Measurements from ENCODE around the gene LRFN2.

Gene LRFN2

GRCh38 chr6:40400738-40401137 lies 186.4 kb downstream of the LRFN2 start:
- no peak for DNase-seq (ENCODE audit: low read depth)

- DNase-seq (ENCODE audit: low read depth): no peak
These were observed 187.2 kb downstream of the LRFN2 start for GRCh38 chr6:40399888-40400457.

DNA sequence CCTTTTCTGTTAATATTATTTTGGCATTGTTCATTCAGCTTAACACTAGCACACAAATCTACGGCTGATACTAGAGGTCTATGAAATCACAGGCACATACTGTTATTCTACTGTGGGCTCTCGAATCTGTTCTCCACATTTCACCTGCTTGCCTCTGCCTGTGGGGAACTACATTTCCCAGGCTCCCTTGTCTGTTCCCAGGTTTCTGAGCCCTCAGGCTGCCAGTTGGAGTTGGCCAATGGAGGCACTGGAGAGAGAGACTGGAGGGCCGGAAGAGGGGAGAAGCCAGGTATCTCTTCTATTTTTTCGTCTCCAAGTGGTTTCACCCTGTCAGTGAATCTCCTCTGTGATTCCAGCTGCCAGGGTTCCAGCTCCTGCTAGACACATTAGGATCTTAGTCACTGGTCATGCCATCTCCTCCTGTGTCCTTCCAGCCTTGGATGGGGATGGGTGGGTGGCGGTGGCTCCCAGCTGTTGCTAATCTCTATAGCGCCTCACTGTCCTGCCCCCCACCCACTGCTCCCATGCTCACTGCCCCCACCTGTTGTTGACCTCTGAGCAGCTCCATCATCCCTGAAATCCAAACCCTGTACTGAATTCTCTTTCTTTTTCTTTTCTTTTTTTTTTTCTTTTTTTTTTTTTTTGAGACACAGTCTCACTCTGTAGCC lies 188.2 kb downstream of the LRFN2 start:
- no peak for DNase-seq (ENCODE audit: low read depth)

DNA sequence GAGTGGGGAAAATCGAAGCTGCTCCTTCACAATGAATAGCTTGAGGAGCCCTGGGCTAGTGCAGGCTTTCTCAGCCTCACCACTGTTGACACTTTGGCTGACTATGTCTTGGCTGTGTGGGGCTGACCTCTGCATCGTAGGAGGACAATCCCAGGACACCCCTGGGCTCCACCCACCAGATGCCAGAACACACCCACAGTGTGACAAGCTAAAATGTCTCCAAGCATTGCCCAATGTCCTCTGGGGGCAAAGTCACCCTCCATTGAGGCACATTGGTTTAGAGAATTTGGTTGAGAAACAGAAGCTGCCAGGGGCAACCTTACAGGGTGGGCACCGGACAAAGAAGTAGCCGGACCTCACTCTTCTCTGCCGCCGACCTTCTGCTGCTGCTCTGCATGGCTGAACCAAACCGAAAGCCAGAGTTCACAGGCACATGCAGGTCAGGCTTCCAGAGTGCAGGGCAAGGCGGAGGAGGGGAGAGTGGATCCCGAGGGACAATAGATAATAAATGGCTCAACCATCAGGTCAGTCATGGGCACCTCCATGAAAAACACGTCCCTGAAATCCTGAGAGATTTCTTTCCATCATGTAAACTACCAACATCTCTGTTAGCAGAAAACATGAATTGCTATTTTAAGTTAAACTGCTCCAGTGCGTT lies 189.0 kb downstream of the LRFN2 start:
- no peak for DNase-seq (ENCODE audit: low read depth)

- DNase-seq (ENCODE audit: low read depth): no peak
These were observed 189.7 kb downstream of the LRFN2 start for GRCh38 chr6:40397287-40398033.

GRCh38 chr6:40395698-40396076 lies 191.5 kb downstream of the LRFN2 start:
- no peak for DNase-seq (ENCODE audit: low read depth)

DNA sequence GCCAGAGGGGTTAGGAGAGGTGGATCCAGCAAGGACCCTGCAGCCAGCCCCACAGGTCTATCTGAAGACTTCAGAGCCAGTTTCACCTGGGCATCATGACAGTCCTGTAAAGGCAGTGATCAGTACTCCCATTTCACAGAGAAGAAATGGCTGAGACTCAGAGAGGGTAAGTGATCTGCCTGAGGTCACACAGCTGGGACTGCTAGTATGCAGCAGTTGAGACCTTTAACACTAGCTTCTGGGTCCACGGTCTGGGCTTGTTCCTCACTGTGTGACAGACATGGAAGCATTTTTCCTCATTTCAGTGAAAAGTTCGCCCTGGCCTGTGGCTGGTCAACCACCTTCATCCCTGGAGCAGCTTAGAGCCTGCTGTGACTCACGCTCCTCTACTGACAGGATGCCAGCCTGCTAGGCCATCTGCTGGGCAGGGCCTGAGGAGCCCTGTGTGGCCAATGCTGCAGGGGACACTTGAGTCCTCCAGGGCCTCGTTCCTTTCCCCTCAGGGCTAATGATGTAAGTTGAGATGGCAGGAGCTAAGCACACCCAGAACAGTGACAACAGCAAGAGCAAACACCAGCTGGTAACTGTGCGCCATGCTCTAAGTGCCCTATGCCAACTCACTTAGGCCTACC lies 192.0 kb downstream of the LRFN2 start:
- no peak for DNase-seq (ENCODE audit: low read depth)

GRCh38 chr6:40394381-40394780 lies 192.8 kb downstream of the LRFN2 start:
- DNase-seq (ENCODE audit: low read depth): no peak

DNA sequence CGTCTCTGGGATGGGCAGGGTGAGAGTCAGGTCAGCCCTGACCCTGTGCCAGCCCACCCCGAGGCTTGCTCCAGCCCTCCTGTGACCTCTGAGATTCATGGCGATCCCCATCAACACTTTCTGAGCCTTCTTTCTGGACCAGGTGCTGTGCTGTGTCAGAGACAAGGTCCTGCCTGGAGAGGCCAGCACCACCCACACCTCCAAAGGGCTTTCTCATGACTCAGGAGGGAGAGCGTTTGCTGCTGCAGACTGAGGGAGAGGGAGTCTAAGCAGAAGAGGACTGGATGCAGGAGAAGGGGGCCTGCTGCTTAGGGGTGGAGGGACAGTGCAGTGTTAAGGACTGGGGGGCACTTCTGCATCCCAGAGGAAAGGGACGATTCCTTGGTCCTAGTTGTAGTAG lies 193.5 kb downstream of the LRFN2 start:
- no peak for DNase-seq (ENCODE audit: low read depth)

DNA sequence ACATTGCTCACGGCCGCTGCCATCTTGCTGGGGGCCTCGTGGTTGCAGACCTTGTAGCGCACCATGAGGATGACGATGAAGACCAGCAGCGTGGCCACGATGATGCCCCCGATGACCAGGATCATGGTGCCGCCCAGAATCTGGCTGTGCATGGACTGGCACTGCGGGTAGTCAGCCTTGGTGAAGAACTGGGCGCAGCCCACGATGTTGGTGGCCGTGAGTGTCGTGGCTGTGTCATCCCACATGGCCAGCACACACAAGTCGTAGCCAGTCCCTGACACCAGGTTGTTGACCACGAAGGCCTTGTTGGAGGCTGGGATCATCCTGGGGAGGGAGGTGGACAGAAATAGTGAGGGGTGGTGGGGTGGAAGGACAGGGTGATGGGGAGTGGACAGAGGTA lies 194.6 kb downstream of the LRFN2 start:
- DNase-seq (ENCODE audit: low read depth): no peak

- DNase-seq (ENCODE audit: low read depth): no peak
These were observed 195.2 kb downstream of the LRFN2 start for GRCh38 chr6:40391851-40392517.

DNA sequence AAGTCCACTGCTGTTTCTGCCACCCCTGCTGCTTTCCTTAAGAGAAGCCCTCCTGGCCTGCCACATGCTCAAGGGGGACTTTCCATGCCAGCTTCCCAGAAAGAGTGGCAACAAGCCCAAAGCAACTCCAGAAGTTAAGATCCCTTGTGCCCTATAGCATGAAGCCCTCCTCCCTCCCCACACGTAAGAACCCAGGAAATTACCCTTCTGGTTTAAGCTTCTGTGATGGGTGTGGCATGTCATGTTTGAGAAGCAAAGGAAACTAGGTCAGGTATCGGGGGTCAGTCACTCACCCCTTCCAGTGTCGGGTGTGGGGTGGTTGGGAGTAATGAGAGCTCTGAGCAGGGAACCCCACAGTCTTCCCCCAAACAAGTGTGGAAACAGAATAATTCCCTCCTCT lies 196.1 kb downstream of the LRFN2 start:
- no peak for DNase-seq (ENCODE audit: low read depth)

GRCh38 chr6:40390144-40390800 lies 196.9 kb downstream of the LRFN2 start:
- DNase-seq (ENCODE audit: low read depth): no peak

- no peak for DNase-seq (ENCODE audit: low read depth)
These were observed 197.9 kb downstream of the LRFN2 start for GRCh38 chr6:40389254-40389653.

- no peak for DNase-seq (ENCODE audit: low read depth)
These were observed 199.3 kb downstream of the LRFN2 start for GRCh38 chr6:40387871-40388264.

GRCh38 chr6:40387127-40387870 lies 199.9 kb downstream of the LRFN2 start:
- DNase-seq (ENCODE audit: low read depth): no peak

DNA sequence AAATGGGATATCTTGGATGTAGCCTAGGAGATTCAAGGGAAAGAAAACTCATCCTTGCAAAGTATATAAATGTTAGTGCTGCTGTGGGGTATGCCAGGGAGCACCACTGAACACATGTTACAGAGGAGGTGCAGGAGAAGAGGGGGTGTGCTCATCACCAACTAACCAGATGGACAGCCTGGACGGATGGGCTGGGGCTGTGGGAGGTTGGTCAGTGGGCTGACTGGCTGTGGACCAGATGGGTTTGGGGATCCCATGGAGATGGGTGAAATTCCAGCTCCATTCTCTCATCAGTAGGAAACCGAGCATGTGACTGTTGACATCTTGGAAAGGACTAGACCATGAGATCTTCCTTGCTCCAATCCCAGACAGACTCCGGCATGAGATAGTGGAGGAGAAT lies 201.0 kb downstream of the LRFN2 start:
- no peak for DNase-seq (ENCODE audit: low read depth)

- no peak for DNase-seq (ENCODE audit: low read depth)
These were observed 203.6 kb downstream of the LRFN2 start for GRCh38 chr6:40383348-40384115.

DNA sequence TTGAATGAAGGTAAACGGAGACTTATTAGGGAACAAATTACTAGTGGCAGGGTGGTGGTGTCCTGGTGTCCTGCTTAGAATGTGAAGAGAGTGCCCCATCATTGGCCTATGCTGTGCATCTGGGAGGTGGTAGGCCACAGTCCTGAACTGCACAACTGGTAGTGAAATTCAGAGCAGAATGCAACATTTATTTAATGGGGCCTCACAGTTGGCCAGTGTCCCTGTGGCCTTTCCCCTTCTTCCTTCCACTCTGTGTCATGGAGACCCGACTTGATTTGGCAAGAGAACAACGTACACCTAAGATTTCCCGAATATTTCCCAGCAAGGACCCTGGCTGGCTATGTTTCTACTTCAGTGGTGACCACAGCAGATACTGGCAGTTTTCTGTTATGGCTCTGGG lies 206.9 kb downstream of the LRFN2 start:
- DNase-seq (ENCODE audit: low read depth): no peak

DNA sequence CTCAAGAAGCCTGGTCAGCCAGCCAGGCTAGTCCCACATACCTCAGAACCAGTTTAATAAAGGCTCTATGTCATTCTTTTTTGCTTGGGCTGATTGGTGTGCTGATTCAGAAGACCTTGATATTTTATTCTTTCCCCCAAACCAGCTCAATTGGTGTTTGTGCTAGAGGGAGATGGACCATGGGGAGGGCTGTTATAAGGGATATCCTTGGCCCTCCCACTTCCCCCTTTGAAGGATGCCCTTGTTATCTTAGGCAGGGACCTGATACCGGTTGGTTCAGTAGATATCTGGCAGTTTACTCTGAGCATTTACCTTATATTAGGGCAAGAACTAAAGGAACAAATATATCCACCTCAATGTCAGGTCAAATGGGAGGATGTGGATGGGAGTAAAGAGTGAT lies 207.4 kb downstream of the LRFN2 start:
- DNase-seq (ENCODE audit: low read depth): no peak

Measured in stromal cell of bone marrow (primary cell).